Esophagus (tissue), 2 donors: Measurements from ENCODE around the gene MYO1A. TPM values are rescaled to one million over a fixed set of nuclear protein-coding genes. Genes with fewer than 3 reads are reported as not detected.

Experiments
- H3K27ac ChIP-seq, 2 donors: one replicate each; pipeline ENCODE4 v1.5.1; 2013; ENCODE audit warnings: low read depth in 2 of 2, mild to moderate bottlenecking in 2 of 2, inconsistent platforms in 1 of 2, low read length in 1 of 2, moderate library complexity in 1 of 2
- H3K27me3 ChIP-seq, 2 donors: one replicate each; pipeline ENCODE4 v1.6.1; 2013; ENCODE audit warnings: low read length in 2 of 2, control low read depth in 1 of 2, mild to moderate bottlenecking in 1 of 2; ENCODE audit not compliant: insufficient read depth in 2 of 2, control insufficient read depth in 1 of 2
- H3K36me3 ChIP-seq, 2 donors: one replicate each; pipeline ENCODE4 v1.6.1; 2013; ENCODE audit warnings: low read length in 1 of 2; ENCODE audit not compliant: control insufficient read depth in 2 of 2, insufficient read depth in 2 of 2
- H3K4me1 ChIP-seq, 2 donors: one replicate each; pipeline ENCODE4 v1.6.1; 2013; ENCODE audit warnings: low read length in 1 of 2; ENCODE audit not compliant: control insufficient read depth in 2 of 2, insufficient read depth in 2 of 2
- H3K4me3 ChIP-seq, 2 donors: one replicate each; pipeline ENCODE4 v1.5.1; 2013; ENCODE audit warnings: low read length in 2 of 2, mild to moderate bottlenecking in 2 of 2, low read depth in 1 of 2, moderate library complexity in 1 of 2
- H3K9me3 ChIP-seq, 2 donors: one replicate each; pipeline ENCODE4 v1.6.1; 2013; ENCODE audit warnings: mild to moderate bottlenecking in 2 of 2, low read depth in 1 of 2, low read length in 1 of 2, moderate library complexity in 1 of 2; ENCODE audit not compliant: control insufficient read depth in 2 of 2, insufficient read depth in 1 of 2
- WGBS, 2 donors: extraction: QIAGEN DNeasy Blood & Tissue Kit; methylation state at CpG; one replicate each; pipeline ENCODE4 v1.1.7; 2013; 5-methylcytosine and 5-hydroxymethylcytosine counted together
- polyA plus RNA-seq, 2 donors: library from polyadenylated mRNA; stranded (reverse); fragments of 200-250 nt; gene quantifications; one replicate each; pipeline ENCODE4 v1.2.3, GENCODE V29; 2013
- donor health status: healthy with polysubstance abuse.
- donor health status: Bipolar disorder and iron deficiency.

The MYO1A gene
- polyA plus RNA-seq: under 1 TPM; 0.12 to 0.31 TPM

- 31 to 36% methylated on average over 2 of the region's 2 CpGs for WGBS, 2 donors
- peaks cover 2 to 4% of the 10 kb centered on the region in 2 donors for H3K4me1 ChIP-seq
- H3K27ac ChIP-seq: no peak within 1 kb of the TSS
- no peaks in the 10 kb centered on the region for H3K9me3 ChIP-seq
- no peaks in the 10 kb centered on the region for H3K27me3 ChIP-seq
- no peaks in the 10 kb centered on the region for H3K36me3 ChIP-seq
- no peak within 1 kb of the TSS for H3K4me3 ChIP-seq
These were observed at the start of gene MYO1A for GRCh38 chr12:57049890-57050289. Gene MYO1A, minus strand, starts transcription at chr12:57050129. Its CDS starts 1,806 bp downstream, at chr12:57048323.

- Histone ChIP-seq H3K27ac (peak overlapping the region; percentile 38 to 87), H3K36me3 (peaks cover 7 to 33% of the 10 kb centered on the region in 2 donors), H3K4me3 (no peak overlapping the region), H3K4me1 (peaks cover 5 to 33% of the 10 kb centered on the region in 2 donors), H3K27me3 (no peaks in the 10 kb centered on the region), H3K9me3 (no peaks in the 10 kb centered on the region)
- 68 to 72% methylated on average over 11 of the region's 11 CpGs for WGBS, 2 donors
These were observed 49.3 kb upstream of the MYO1A start for GRCh38 chr12:57099047-57099714.

GRCh38 chr12:57098546-57098945, 48.6 kb upstream of the MYO1A start:
- Histone ChIP-seq H3K27ac (peak overlapping the region; percentile 38 to 87), H3K9me3 (no peaks in the 10 kb centered on the region), H3K4me1 (peaks cover 5 to 36% of the 10 kb centered on the region in 2 donors), H3K27me3 (no peaks in the 10 kb centered on the region), H3K36me3 (peaks cover 7 to 33% of the 10 kb centered on the region in 2 donors), H3K4me3 (no peak overlapping the region)
- WGBS, 2 donors: 73 to 84% methylated on average over 1 of the region's 1 CpG

- WGBS, 2 donors: 83 to 84% methylated on average over 8 of the region's 8 CpGs
- Histone ChIP-seq H3K9me3 (no peaks in the 10 kb centered on the region), H3K27ac (peak overlapping the region in 1 of 2 donors; percentile 44), H3K4me1 (peaks cover 5 to 40% of the 10 kb centered on the region in 2 donors), H3K4me3 (no peak overlapping the region), H3K27me3 (no peaks in the 10 kb centered on the region), H3K36me3 (peaks cover 7 to 35% of the 10 kb centered on the region in 2 donors)
These were observed 47.6 kb upstream of the MYO1A start for GRCh38 chr12:57097554-57097835.

GRCh38 chr12:57096748-57097553, 47.0 kb upstream of the MYO1A start:
- Histone ChIP-seq H3K4me3 (no peak overlapping the region), H3K9me3 (no peaks in the 10 kb centered on the region), H3K4me1 (peaks cover 5 to 40% of the 10 kb centered on the region in 2 donors), H3K27ac (peak overlapping the region; percentile 69 to 95), H3K36me3 (peaks cover 7 to 36% of the 10 kb centered on the region in 2 donors), H3K27me3 (no peaks in the 10 kb centered on the region)
- whole genome bisulfite sequencing, 2 donors: 67 to 81% methylated on average over 8 of the region's 8 CpGs

GRCh38 chr12:57096099-57096572, 46.2 kb upstream of the MYO1A start:
- Histone ChIP-seq H3K27ac (peak overlapping the region; percentile 79 to 95), H3K36me3 (peaks cover 9 to 37% of the 10 kb centered on the region in 2 donors), H3K9me3 (no peaks in the 10 kb centered on the region), H3K4me1 (peaks cover 5 to 43% of the 10 kb centered on the region in 2 donors), H3K4me3 (no peak overlapping the region), H3K27me3 (no peaks in the 10 kb centered on the region)
- 43 to 77% methylated on average over 6 of the region's 6 CpGs for WGBS, 2 donors

- H3K27ac ChIP-seq: peak overlapping the region; percentile 79 to 95
- peaks cover 7 to 50% of the 10 kb centered on the region in 2 donors for H3K4me1 ChIP-seq
- peaks cover 9 to 40% of the 10 kb centered on the region in 2 donors for H3K36me3 ChIP-seq
- H3K4me3 ChIP-seq: no peak overlapping the region
- H3K9me3 ChIP-seq: no peaks in the 10 kb centered on the region
- H3K27me3 ChIP-seq: no peaks in the 10 kb centered on the region
- WGBS, 2 donors: 52 to 74% methylated on average over 3 of the region's 3 CpGs
These were observed 45.5 kb upstream of the MYO1A start for GRCh38 chr12:57095440-57095839.

GRCh38 chr12:57094208-57095160, 44.6 kb upstream of the MYO1A start:
- peak overlapping the region; percentile 79 to 95 for H3K27ac ChIP-seq
- H3K4me3 ChIP-seq: no peak overlapping the region
- H3K36me3 ChIP-seq: peaks cover 3 to 36% of the 10 kb centered on the region in 2 donors
- peaks cover 7 to 45% of the 10 kb centered on the region in 2 donors for H3K4me1 ChIP-seq
- no peaks in the 10 kb centered on the region for H3K9me3 ChIP-seq
- H3K27me3 ChIP-seq: no peaks in the 10 kb centered on the region
- WGBS, 2 donors: 37 to 50% methylated on average over 15 of the region's 15 CpGs
